DND-41 (cell line): ENCODE data around the gene VASH1.

Experiments
- EZH2 ChIP-seq: IDR thresholded peaks from 3 replicates; pipeline ENCODE4 v1.6.1; 2012; ENCODE audit warnings: borderline replicate concordance, low read depth, mild to moderate bottlenecking, moderate library complexity, low read length, inconsistent platforms; ENCODE audit not compliant: severe bottlenecking
- TF ChIP-seq, protein P1 (sequence below): IDR thresholded peaks from 2 replicates; pipeline ENCODE4 v1.5.1; 2012; ENCODE audit warnings: borderline replicate concordance, low read length, moderate library complexity, mild to moderate bottlenecking; ENCODE audit not compliant: poor library complexity, severe bottlenecking; ENCODE audit errors: extremely low read depth

DNA sequence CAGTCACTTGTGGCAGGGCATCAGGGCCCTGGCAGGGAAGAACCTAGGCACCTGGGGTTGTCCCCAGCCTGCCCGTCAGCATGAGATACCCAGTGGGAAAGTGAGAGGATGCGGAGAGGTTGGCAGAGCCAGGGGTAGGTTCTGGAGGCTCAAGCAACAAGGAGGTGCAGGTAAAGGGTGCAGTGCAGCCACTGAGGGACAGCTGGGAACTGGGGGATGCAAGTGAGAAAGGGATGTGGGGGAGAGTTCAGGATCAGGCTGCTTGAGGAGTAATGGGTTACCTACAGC lies 18.7 kb downstream of the VASH1 start:
- TF ChIP-seq, protein P1, sequence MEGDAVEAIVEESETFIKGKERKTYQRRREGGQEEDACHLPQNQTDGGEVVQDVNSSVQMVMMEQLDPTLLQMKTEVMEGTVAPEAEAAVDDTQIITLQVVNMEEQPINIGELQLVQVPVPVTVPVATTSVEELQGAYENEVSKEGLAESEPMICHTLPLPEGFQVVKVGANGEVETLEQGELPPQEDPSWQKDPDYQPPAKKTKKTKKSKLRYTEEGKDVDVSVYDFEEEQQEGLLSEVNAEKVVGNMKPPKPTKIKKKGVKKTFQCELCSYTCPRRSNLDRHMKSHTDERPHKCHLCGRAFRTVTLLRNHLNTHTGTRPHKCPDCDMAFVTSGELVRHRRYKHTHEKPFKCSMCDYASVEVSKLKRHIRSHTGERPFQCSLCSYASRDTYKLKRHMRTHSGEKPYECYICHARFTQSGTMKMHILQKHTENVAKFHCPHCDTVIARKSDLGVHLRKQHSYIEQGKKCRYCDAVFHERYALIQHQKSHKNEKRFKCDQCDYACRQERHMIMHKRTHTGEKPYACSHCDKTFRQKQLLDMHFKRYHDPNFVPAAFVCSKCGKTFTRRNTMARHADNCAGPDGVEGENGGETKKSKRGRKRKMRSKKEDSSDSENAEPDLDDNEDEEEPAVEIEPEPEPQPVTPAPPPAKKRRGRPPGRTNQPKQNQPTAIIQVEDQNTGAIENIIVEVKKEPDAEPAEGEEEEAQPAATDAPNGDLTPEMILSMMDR: no peak
- TF ChIP-seq EZH2: no peak
